ENCODE measurements around the gene ZBTB2. TPM values are rescaled to one million over a fixed set of nuclear protein-coding genes. Genes with fewer than 3 reads are reported as not detected.
"Not testable (repeated sequence)": the region's sequence is repeated elsewhere in the genome, so short reads cannot be mapped to it uniquely, and the experiment has no call there.

The ZBTB2 gene
- total and polyA plus RNA-seq, 8 donors: 10.7 to 18.4 (median 15.7) TPM

- Histone ChIP-seq H3K4me1 (no peaks in the 10 kb centered on the region), H3K4me3 (no peak overlapping the region), H3K27me3 (no peaks in the 10 kb centered on the region), H3K36me3 (peaks cover 0 to 16% of the 10 kb centered on the region in 2 donors), H3K27ac (no peak overlapping the region), H3K9me3 (no peaks in the 10 kb centered on the region)
- DNase-seq (no peak), ATAC-seq (no peak)
- intact Hi-C loops (cut with DNase I): loop anchor here in 1 of 2 donors (10.0 kb wide), 1 partner anchor 925 kb away; no protein-coding TSS in a partner anchor
- TF ChIP-seq CTCF (IDR thresholded peaks at IDR 0.05): no peak
Measured at GRCh38 chr6:151349651-151350270, 41.6 kb downstream of the ZBTB2 start.

- not testable (repeated sequence) for ATAC-seq
Measured at GRCh38 chr6:151342750-151343149, 48.6 kb downstream of the ZBTB2 start.

GRCh38 chr6:151341476-151342195 lies 49.7 kb downstream of the ZBTB2 start:
- intact Hi-C loops (cut with DNase I): no loop called here
- no peak for ATAC-seq

More at GRCh38 chr6:151342750-151343149, 48.6 kb downstream of the ZBTB2 start:
- intact Hi-C loops (cut with DNase I); H3K36me3 ChIP-seq; H3K4me3 ChIP-seq; H3K27ac ChIP-seq; H3K27me3 ChIP-seq; H3K4me1 ChIP-seq; H3K9me3 ChIP-seq; DNase-seq: not testable (repeated sequence)

GRCh38 chr6:151340219-151340978 lies 51.0 kb downstream of the ZBTB2 start:
- Histone ChIP-seq H3K27ac (no peak overlapping the region), H3K4me3 (no peak overlapping the region), H3K9me3 (no peaks in the 10 kb centered on the region), H3K27me3 (no peaks in the 10 kb centered on the region), H3K36me3 (no peaks in the 10 kb centered on the region), H3K4me1 (no peaks in the 10 kb centered on the region)
- intact Hi-C loops (cut with DNase I): no loop called here
- DNase-seq (peak in 2 of 4 donors; percentile 46 to 61), ATAC-seq (no peak)
- TF ChIP-seq CTCF (IDR thresholded peaks at IDR 0.05): no peak

More at GRCh38 chr6:151341476-151342195, 49.7 kb downstream of the ZBTB2 start:
- Histone ChIP-seq H3K4me1 (no peaks in the 10 kb centered on the region), H3K27ac (no peak overlapping the region), H3K4me3 (no peak overlapping the region), H3K27me3 (no peaks in the 10 kb centered on the region), H3K9me3 (no peaks in the 10 kb centered on the region), H3K36me3 (no peaks in the 10 kb centered on the region)
- no peak for TF ChIP-seq CTCF (IDR thresholded peaks at IDR 0.05)
- DNase-seq: no peak

GRCh38 chr6:151339369-151339768 lies 52.0 kb downstream of the ZBTB2 start:
- ATAC-seq (no peak), DNase-seq (no peak)
- no peak overlapping the region for H3K4me3 ChIP-seq
- TF ChIP-seq CTCF (IDR thresholded peaks at IDR 0.05): no peak
- H3K27ac ChIP-seq: no peak overlapping the region
- H3K4me1 ChIP-seq: no peaks in the 10 kb centered on the region
- no peaks in the 10 kb centered on the region for H3K9me3 ChIP-seq
- H3K36me3 ChIP-seq: no peaks in the 10 kb centered on the region
- intact Hi-C loops (cut with DNase I): no loop called here
- no peaks in the 10 kb centered on the region for H3K27me3 ChIP-seq
